Right lung (tissue), 5 donors: Measurements from ENCODE around the gene RPUSD1. TPM values are rescaled to one million over a fixed set of nuclear protein-coding genes. Genes with fewer than 3 reads are reported as not detected.

Source experiments
- polyA plus RNA-seq, 5 donors: library from polyadenylated mRNA; unstranded; fragments of 120-200 nt; gene quantifications; one replicate each; pipeline versions ENCODE4 v1.2.1 to v1.2.3, GENCODE V29; 2013; ENCODE audit warnings: inconsistent platforms in 1 of 5, low replicate concordance in 1 of 5; ENCODE audit not compliant: insufficient read length in 5 of 5, insufficient read depth in 1 of 5

The RPUSD1 gene
- polyA plus RNA-seq, 5 donors: 8.3 to 19.2 (median 10.4) TPM

Other genes starting within 250 kb of the RPUSD1 start
- under 1 TPM in 1 of 5 donors, not detected in 4; 0.07 TPM for gene PRR35, start 228.0 kb downstream of the RPUSD1 start, polyA plus RNA-seq
- 1 to 10 TPM; 1.5 to 4.9 (median 2.9) TPM for gene NHLRC4, start 221.4 kb downstream of the RPUSD1 start, polyA plus RNA-seq
- 10 to 100 TPM; 28.8 to 48.1 (median 35.6) TPM for gene PIGQ, start 218.4 kb downstream of the RPUSD1 start, polyA plus RNA-seq
- gene RAB40C, start 198.3 kb downstream of the RPUSD1 start, polyA plus RNA-seq: 10 to 100 TPM; 15.3 to 33.7 (median 22.9) TPM
- gene WFIKKN1, start 157.4 kb downstream of the RPUSD1 start, polyA plus RNA-seq: 1 to 10 TPM in 1 of 5 donors, under 1 TPM in 4; 0.20 to 1.2 (median 0.36) TPM
- 10 to 100 TPM; 37.9 to 74.1 (median 49.3) TPM for gene METTL26, start 152.1 kb downstream of the RPUSD1 start, polyA plus RNA-seq
- gene MCRIP2, start 146.6 kb downstream of the RPUSD1 start, polyA plus RNA-seq: 10 to 100 TPM in 3 of 5 donors, 1 to 10 TPM in 2; 6.0 to 16.9 (median 10.4) TPM
- 10 to 100 TPM; 31.5 to 52.8 (median 39.5) TPM for gene WDR90, start 139.0 kb downstream of the RPUSD1 start, polyA plus RNA-seq
- 100 to 1,000 TPM in 1 of 5 donors, 10 to 100 TPM in 4; 47.5 to 119 (median 70.3) TPM for gene RHOT2, start 120.2 kb downstream of the RPUSD1 start, polyA plus RNA-seq
- gene RHBDL1, start 112.7 kb downstream of the RPUSD1 start, polyA plus RNA-seq: 1 to 10 TPM in 2 of 5 donors, under 1 TPM in 3; 0.38 to 1.8 (median 0.81) TPM
- gene STUB1, start 108.0 kb downstream of the RPUSD1 start, polyA plus RNA-seq: 100 to 1,000 TPM in 2 of 5 donors, 10 to 100 TPM in 3; 83.8 to 142 (median 96.2) TPM
- 10 to 100 TPM; 39.5 to 69.5 (median 43.3) TPM for gene JMJD8, start 104.0 kb downstream of the RPUSD1 start, polyA plus RNA-seq
- 10 to 100 TPM in 3 of 5 donors, 1 to 10 TPM in 2; 7.4 to 15.3 (median 11.7) TPM for gene WDR24, start 98.0 kb downstream of the RPUSD1 start, polyA plus RNA-seq
- under 1 TPM; 0.30 to 0.75 (median 0.59) TPM for gene FBXL16, start 82.6 kb downstream of the RPUSD1 start, polyA plus RNA-seq
- 10 to 100 TPM in 3 of 5 donors, 1 to 10 TPM in 2; 6.7 to 44.0 (median 10.8) TPM for gene METRN, start 73.3 kb downstream of the RPUSD1 start, polyA plus RNA-seq
- 10 to 100 TPM in 3 of 5 donors, 1 to 10 TPM in 2; 5.3 to 22.5 (median 10.8) TPM for gene ANTKMT, start 67.2 kb downstream of the RPUSD1 start, polyA plus RNA-seq
- 10 to 100 TPM in 1 of 5 donors, 1 to 10 TPM in 4; 1.3 to 13.0 (median 6.3) TPM for gene CCDC78, start 61.9 kb downstream of the RPUSD1 start, polyA plus RNA-seq
- gene HAGHL, start 61.3 kb downstream of the RPUSD1 start, polyA plus RNA-seq: 1 to 10 TPM; 2.1 to 7.3 (median 3.5) TPM
- 10 to 100 TPM; 16.2 to 25.7 (median 16.8) TPM for gene CIAO3, start 47.4 kb downstream of the RPUSD1 start, polyA plus RNA-seq
- 10 to 100 TPM in 4 of 5 donors, 1 to 10 TPM in 1; 9.5 to 33.2 (median 18.5) TPM for gene MSLN, start 27.6 kb downstream of the RPUSD1 start, polyA plus RNA-seq
- 10 to 100 TPM; 16.8 to 31.0 (median 25.2) TPM for gene CHTF18, start 239 bp upstream of the RPUSD1 start, polyA plus RNA-seq
- gene GNG13, start 12.4 kb upstream of the RPUSD1 start, polyA plus RNA-seq: under 1 TPM in 1 of 5 donors, not detected in 4; 0.10 TPM
- 10 to 100 TPM; 13.8 to 22.3 (median 20.2) TPM for gene LMF1, start 182.6 kb upstream of the RPUSD1 start, polyA plus RNA-seq
- 1 to 10 TPM; 1.9 to 6.5 (median 2.8) TPM for gene SOX8, start 193.4 kb upstream of the RPUSD1 start, polyA plus RNA-seq